ENCODE data around the gene MCF2L.

The MCF2L gene

DNA sequence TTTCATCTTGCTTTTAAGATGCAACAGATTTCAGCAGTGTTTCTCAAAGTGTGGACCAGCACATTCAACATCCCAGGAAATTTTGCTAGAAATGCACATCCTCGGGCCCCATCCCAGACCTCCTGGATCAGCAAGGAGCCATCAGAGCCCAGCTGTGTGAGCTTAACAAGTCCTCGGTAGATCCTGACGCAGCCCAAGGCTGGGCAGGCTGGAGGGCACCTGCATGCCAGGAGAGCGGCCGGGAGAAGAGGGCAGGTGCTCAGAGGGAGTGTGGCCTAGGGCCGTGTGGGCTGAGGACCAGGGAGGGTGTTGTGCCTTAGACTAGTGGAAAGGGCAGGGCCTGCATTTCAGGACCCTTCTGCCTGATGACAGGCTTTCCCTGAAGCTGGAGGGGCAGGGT, 2.2 kb upstream of the MCF2L start:
- H3K4me3 ChIP-seq (ENCODE audit: low read depth, low read length) = no peak overlapping the region
- TF ChIP-seq CTCF (IDR thresholded peaks at IDR 0.05; ENCODE audit: low read depth, low read length) = no peak

- TF ChIP-seq CTCF (IDR thresholded peaks at IDR 0.05; ENCODE audit: low read depth, low read length) = no peak
- H3K4me3 ChIP-seq (ENCODE audit: low read depth, low read length) = no peak overlapping the region
Observed at GRCh38 chr13:112967686-112968379, 1.2 kb upstream of the MCF2L start.

DNA sequence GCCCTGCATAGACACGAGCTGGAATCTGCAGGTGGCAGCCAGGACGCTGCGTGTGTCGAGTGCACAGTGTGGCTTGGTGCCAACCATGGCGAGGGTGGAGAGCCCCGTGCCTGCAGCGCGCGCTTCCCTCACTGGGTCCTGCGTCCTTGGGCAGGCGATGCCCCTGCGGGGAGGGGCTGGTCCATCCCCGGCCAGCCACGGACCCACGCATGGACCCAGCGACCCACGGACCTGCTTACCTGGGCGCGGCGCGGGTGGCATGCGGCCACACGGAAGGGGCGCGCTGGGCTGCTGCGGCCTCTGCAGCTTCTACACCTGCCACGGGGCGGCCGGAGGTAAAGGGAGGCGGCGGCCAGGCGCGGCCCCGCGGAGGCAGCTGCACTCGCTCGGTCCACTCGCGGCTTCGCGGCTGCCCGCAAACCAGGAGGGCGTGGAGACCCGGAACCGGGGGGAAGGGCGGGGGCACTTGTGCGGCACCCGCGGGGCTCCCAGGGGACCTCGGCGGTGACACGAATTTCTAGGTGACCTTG, 569 bp upstream of the MCF2L start:
- TF ChIP-seq CTCF (IDR thresholded peaks at IDR 0.05; ENCODE audit: low read depth, low read length) = no peak
- H3K4me3 ChIP-seq (ENCODE audit: low read depth, low read length) = no peak overlapping the region

- TF ChIP-seq CTCF (IDR thresholded peaks at IDR 0.05; ENCODE audit: low read depth, low read length) = no peak
- no peak overlapping the region for H3K4me3 ChIP-seq (ENCODE audit: low read depth, low read length)
Observed at GRCh38 chr13:112969692-112970338, 801 bp downstream of the MCF2L start.

- no peak overlapping the region for H3K4me3 ChIP-seq (ENCODE audit: low read depth, low read length)
- TF ChIP-seq CTCF (IDR thresholded peaks at IDR 0.05; ENCODE audit: low read depth, low read length) = no peak
Observed at GRCh38 chr13:112970552-112971287, 1.7 kb downstream of the MCF2L start.

DNA sequence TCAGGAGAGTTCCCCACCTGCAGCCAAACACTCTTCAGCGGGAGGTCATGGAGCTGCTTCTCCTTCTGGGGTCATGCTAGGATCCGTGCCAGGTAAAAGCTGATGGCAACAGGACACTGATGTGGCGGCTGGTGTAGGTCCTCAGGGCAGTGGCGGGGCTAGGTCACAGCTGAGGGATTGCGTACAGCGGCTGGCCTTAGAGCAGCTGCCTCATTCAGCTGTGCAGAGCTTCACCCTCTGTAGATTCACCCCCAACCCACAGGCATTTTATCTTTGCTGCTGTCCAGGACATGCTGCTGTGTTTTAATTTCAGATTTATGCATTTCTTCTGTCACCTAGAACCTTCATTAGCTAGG, 2.3 kb downstream of the MCF2L start:
- no peak for TF ChIP-seq CTCF (IDR thresholded peaks at IDR 0.05; ENCODE audit: low read depth, low read length)
- H3K4me3 ChIP-seq (ENCODE audit: low read depth, low read length) = no peak overlapping the region

DNA sequence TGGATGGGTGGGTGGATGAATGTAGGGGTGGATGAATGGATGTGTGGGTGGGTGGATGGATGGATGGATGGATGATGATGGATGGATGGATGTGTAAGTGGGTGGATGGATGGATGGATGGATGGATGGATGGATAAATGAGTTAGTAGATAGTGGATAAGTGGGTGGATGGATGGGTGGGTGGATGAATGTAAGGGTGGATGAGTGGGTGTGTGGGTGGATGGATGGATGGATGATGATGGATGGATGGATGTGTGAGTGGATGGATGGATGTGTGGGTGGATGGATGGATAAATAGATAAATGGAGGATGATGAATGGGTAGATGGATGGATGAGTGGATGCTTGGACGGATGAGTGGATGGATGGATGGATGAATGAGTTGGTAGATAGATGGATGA, 3.2 kb downstream of the MCF2L start:
- H3K4me3 ChIP-seq (ENCODE audit: low read depth, low read length) = no peak overlapping the region
- TF ChIP-seq CTCF (IDR thresholded peaks at IDR 0.05; ENCODE audit: low read depth, low read length) = no peak
